SK-MEL-5 (cell line): ENCODE data around the gene MNT. TPM values are rescaled to one million over a fixed set of nuclear protein-coding genes. Genes with fewer than 3 reads are reported as not detected.

ENCODE experiments used
- DNase-seq: peaks from one replicate; pipeline ENCODE4 v3.0.0-alpha.2; 2016; ENCODE audit warnings: low read depth, low spot score
- in situ Hi-C: cut with HindIII; loops from 2 replicates; pipeline ENCODE4 v1.10.0; 2016; ENCODE audit warnings: low sequenced_read_pairs, high pct_unique_total_duplicates, low pct_unique_long_range_greater_than_20kb
- total RNA-seq: library from RNA; depleted of rRNA; stranded (reverse); fragments of >200 nt; shearing (Covaris generic); gene quantifications from 2 replicates; pipeline ENCODE4 v1.2.3, GENCODE V29; 2014

Gene MNT
- total RNA-seq, 1 experiment from 2014 or later = 8.8 TPM

GRCh38 chr17:2399572-2400473, 1.0 kb downstream of the MNT start:
- in situ Hi-C loops = no loop called here
- peak; percentile 94 for DNase-seq

- in situ Hi-C loops = no loop called here
- peak; percentile 45 for DNase-seq
These were observed 1.9 kb downstream of the MNT start for GRCh38 chr17:2398655-2399571.

- DNase-seq = no peak
- in situ Hi-C loops = no loop called here
These were observed 2.7 kb downstream of the MNT start for GRCh38 chr17:2398182-2398581.

DNA sequence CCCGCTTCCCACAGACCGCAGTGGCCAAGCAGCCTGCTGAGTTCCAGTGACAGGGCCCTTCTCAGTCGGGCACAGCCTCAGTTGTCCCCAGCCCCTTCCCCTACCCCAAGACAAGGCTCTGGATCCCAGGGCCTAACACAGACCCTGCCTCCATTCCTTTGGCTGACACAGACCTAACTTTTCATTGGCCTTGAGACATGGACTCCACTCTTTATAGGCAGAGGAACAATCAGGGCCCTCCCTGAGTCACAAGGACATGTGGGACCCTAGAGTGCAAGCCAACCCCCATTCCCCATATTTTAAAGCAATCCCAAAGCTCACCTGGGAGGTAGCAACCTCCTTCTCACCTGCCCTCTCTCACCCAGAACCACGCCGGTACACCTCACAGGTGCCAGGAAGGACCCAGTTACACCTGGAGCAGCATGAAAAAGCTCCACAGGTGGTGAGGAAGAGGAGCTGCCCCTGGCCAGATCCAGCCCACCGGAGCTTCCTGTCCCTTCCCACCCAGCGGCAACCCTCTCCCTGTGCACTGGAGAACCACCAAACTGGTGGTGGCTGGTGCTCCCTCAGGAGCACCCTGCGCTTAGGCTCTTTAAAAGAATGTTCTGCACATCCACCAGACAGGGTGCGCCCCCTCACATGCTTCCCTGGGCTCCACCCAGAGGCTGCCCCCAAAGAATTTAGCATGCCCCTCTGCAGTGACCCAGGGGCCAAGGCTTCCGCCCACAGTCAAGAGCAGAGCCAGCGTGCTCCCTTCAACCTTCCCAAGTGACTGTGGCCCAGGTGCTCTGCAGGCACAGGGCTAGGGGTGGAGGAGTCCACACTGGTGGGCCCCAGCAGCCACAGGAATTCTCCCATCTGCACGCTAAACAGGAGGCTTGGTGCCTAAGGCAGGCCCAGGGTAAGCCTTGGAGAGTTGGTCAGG, 3.4 kb downstream of the MNT start:
- in situ Hi-C loops = no loop called here
- DNase-seq = no peak

GRCh38 chr17:2396568-2397246, 4.2 kb downstream of the MNT start:
- in situ Hi-C loops = no loop called here
- DNase-seq = peak; percentile 53

- DNase-seq = no peak
- in situ Hi-C loops = no loop called here
These were observed 4.7 kb downstream of the MNT start for GRCh38 chr17:2396192-2396567.

DNA sequence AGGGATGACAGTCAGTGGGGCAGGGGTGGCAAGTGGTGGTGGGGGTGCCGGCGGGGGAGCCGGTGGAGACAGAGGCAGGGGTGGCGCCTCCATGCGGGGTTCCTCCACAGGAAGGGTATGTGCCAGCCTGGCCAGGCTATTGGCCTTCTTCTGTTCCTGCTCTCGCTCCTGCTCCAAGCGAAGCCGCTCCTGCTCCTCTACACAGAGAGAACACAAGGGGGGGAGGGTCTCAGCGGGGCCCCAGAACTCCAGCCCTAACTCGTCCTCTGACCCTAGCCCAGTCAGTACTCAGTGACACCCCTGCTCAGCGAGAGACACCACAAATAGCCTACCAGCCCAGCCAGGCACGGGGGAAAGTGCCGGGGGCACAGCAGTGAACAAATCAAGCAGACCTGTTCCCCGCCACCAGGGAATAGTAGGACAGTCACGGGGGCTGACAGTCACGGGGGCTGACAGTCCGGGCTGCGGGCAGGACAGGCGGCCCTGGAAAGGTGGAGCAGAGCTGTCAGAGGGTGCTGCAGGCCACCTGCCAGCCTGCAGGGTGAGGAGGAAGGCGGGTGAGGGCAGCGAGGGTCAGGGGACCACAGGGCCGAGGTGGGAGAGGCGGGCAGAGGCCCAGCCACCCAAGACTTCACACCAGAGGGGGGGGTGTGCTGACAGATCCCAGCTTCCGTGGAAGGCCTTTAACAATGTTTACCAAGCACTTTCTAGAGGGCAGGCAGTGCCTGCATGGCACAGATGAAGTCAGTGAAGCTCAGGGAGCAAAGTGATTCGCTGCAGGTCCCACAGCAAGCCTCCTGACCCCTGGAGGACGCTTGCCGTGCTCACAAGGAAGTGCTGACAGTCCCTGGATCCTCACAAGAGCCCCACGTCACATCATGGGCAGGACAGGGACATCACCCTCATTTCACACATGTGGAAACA, 5.3 kb downstream of the MNT start:
- in situ Hi-C loops = no loop called here
- no peak for DNase-seq

GRCh38 chr17:2394775-2395201, 6.1 kb downstream of the MNT start:
- in situ Hi-C loops = no loop called here
- no peak for DNase-seq

GRCh38 chr17:2393954-2394749, 6.7 kb downstream of the MNT start:
- in situ Hi-C loops = no loop called here
- no peak for DNase-seq

GRCh38 chr17:2393174-2393953, 7.5 kb downstream of the MNT start:
- in situ Hi-C loops = no loop called here

DNA sequence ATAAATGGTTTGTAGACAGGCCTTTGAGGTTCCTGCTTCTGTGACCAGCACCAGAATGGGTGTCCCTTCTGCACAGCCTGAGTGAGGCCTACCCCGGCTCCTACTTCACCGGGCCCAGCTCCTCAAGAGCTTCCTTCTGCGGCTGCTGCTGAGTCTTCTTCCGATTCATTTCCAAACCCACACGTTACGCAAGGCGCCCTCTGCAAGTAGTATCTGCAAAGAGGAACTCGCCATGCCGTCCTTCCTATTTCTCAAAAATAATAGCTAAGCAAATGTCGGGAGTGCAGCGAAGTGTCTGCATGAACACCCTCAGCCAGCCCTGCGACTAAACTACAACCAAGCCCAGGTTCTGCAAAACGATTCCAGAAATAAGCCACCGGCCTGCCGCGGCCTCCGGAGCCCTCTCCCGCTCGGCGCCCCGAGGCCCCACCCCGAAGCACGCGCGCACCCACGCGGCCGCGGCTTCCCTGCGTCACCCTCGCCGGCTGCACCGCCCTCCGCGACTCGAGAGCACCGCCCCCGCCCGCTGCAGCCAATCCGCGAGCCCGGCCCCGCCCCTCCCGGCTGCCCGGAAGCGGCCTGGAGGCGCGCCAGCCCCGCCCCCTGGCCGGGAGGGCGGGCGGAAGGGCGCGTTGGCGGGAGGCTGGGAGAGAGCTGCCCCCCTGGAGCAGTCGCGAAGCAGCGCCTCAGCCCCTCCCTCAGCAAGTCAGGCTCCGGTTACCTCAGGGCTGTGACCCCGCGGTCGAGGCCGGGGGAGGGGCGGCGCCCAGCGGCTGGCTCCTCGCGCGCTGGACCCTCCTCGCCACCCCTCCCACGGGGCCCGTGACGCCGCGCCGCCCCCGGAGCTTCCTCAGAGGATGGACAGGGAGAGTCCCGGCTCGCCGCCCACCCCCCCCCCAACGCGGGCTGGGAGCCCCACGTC, 8.3 kb downstream of the MNT start:
- DNase-seq = peak; percentile 92
- in situ Hi-C loops = no loop called here

More at GRCh38 chr17:2393174-2393953, 7.5 kb downstream of the MNT start:
- peak; percentile 90 for DNase-seq

- in situ Hi-C loops = no loop called here
- no peak for DNase-seq
These were observed 9.1 kb downstream of the MNT start for GRCh38 chr17:2391597-2392251.

- in situ Hi-C loops = no loop called here
- no peak for DNase-seq
These were observed 10.5 kb downstream of the MNT start for GRCh38 chr17:2390199-2390836.
